CD14-positive monocyte (primary cell): ENCODE measurements around the gene SRD5A1. TPM values are rescaled to one million over a fixed set of nuclear protein-coding genes. Genes with fewer than 3 reads are reported as not detected.
A peak's percentile ranks its signal among the peaks of the same experiment; 100 is the strongest.

ENCODE experiments used
- DNase-seq, 3 donors: peaks; one replicate each; pipeline ENCODE4 v3.0.0-alpha.2; 2011 to 2022
- H2AFZ ChIP-seq: 2 replicates; pipeline ENCODE4 v1.6.0; 2012; ENCODE audit warnings: mild to moderate bottlenecking, low read depth, low read length, inconsistent platforms; ENCODE audit not compliant: insufficient read depth, poor library complexity, severe bottlenecking
- H3K27ac ChIP-seq, 2 donors: 1 replicate in 1 of 2; 2 replicates in 1 of 2; pipeline ENCODE4 v1.5.1; 2012 to 2013; ENCODE audit warnings: low read length in 2 of 2, control low read depth in 1 of 2, inconsistent platforms in 1 of 2, low read depth in 1 of 2, mild to moderate bottlenecking in 1 of 2
- H3K27me3 ChIP-seq, 2 donors: one replicate each; pipeline versions ENCODE4 v1.6.0 to v1.6.1; 2011 to 2013; ENCODE audit warnings: low read length in 2 of 2; ENCODE audit not compliant: control insufficient read depth in 2 of 2, insufficient read depth in 2 of 2
- H3K36me3 ChIP-seq, 2 donors: replicated peaks in 1 of 2; 1 replicate in 1 of 2; 2 replicates in 1 of 2; pipeline versions ENCODE4 v1.5.1 to v1.6.1; 2012 to 2013; ENCODE audit warnings: low read length in 2 of 2, control low read depth in 1 of 2, inconsistent platforms in 1 of 2, mild to moderate bottlenecking in 1 of 2; ENCODE audit not compliant: insufficient read depth in 2 of 2, control insufficient read depth in 1 of 2
- H3K4me1 ChIP-seq, 2 donors: 1 replicate in 1 of 2; 2 replicates in 1 of 2; pipeline versions ENCODE4 v1.5.1 to v1.6.1; 2012 to 2013; ENCODE audit warnings: low read length in 2 of 2, control low read depth in 1 of 2, inconsistent platforms in 1 of 2, mild to moderate bottlenecking in 1 of 2, moderate library complexity in 1 of 2; ENCODE audit not compliant: insufficient read depth in 2 of 2, control insufficient read depth in 1 of 2
- H3K4me2 ChIP-seq: replicated peaks from 2 replicates; pipeline ENCODE3; 2012; ENCODE audit warnings: low read length, moderate library complexity, mild to moderate bottlenecking; ENCODE audit not compliant: poor library complexity, severe bottlenecking; ENCODE audit errors: extremely low read depth
- H3K4me3 ChIP-seq, 3 experiments: fragments of 200-600 bp in 1 of 3; sonication (generic) in 1 of 3; replicated peaks in 1 of 3; 1 replicate in 2 of 3; 2 replicates in 1 of 3; pipeline ENCODE4 v1.5.1; 2011 to 2013; ENCODE audit warnings: low read length in 3 of 3, mild to moderate bottlenecking in 3 of 3, control low read depth in 2 of 3, low read depth in 2 of 3, inconsistent platforms in 1 of 3, moderate library complexity in 1 of 3
- H3K79me2 ChIP-seq: 2 replicates; pipeline ENCODE4 v1.6.0; 2012; ENCODE audit warnings: mild to moderate bottlenecking, control low read depth, inconsistent platforms, low read length, moderate library complexity; ENCODE audit not compliant: insufficient read depth
- H3K9ac ChIP-seq: 2 replicates; pipeline ENCODE4 v1.6.0; 2017; ENCODE audit warnings: low read length, mild to moderate bottlenecking; ENCODE audit not compliant: insufficient read depth, poor library complexity, severe bottlenecking
- H3K9me3 ChIP-seq, 2 donors: replicated peaks in 1 of 2; 1 replicate in 1 of 2; 2 replicates in 1 of 2; pipeline versions ENCODE4 v1.5.1 to v1.6.1; 2012 to 2013; ENCODE audit warnings: low read length in 2 of 2, control low read depth in 1 of 2; ENCODE audit not compliant: control insufficient read depth in 1 of 2, insufficient read depth in 1 of 2
- H4K20me1 ChIP-seq: 2 replicates; pipeline ENCODE4 v1.6.0; 2012; ENCODE audit warnings: mild to moderate bottlenecking, low read length, control low read depth, moderate library complexity; ENCODE audit not compliant: insufficient read depth
- H3K27ac Mint-ChIP-seq, 7 donors: one replicate each; pipeline ENCODE4 v1.8.0; 2020; ENCODE audit warnings: mild to moderate bottlenecking in 7 of 7, mixed read lengths in 7 of 7, moderate library complexity in 6 of 7, inconsistent platforms in 2 of 7
- H3K27me3 Mint-ChIP-seq, 3 donors: one replicate each; pipeline ENCODE4 v1.8.0; 2021 to 2022; ENCODE audit warnings: low read depth in 3 of 3, mild to moderate bottlenecking in 3 of 3, mixed read lengths in 3 of 3, moderate library complexity in 3 of 3, inconsistent platforms in 1 of 3
- H3K36me3 Mint-ChIP-seq, 2 donors: one replicate each; pipeline ENCODE4 v1.8.0; 2020; ENCODE audit warnings: mixed read lengths in 2 of 2, inconsistent platforms in 1 of 2, mild to moderate bottlenecking in 1 of 2
- H3K4me1 Mint-ChIP-seq: one replicate; pipeline ENCODE4 v1.8.0; 2020; ENCODE audit warnings: mild to moderate bottlenecking, mixed read lengths
- H3K4me3 Mint-ChIP-seq, 2 donors: one replicate each; pipeline ENCODE4 v1.8.0; 2020; ENCODE audit warnings: mild to moderate bottlenecking in 2 of 2, mixed read lengths in 2 of 2, moderate library complexity in 1 of 2
- H3K9me3 Mint-ChIP-seq, 7 donors: one replicate each; pipeline ENCODE4 v1.8.0; 2020 to 2022; ENCODE audit warnings: mixed read lengths in 7 of 7, mild to moderate bottlenecking in 6 of 7, moderate library complexity in 6 of 7, inconsistent platforms in 2 of 7
- CTCF ChIP-seq: fragments of 200-600 bp; IDR thresholded peaks from one replicate; pipeline ENCODE4 v1.8.0; 2022; ENCODE audit warnings: antibody characterized with exemption, mild to moderate bottlenecking
- WGBS: methylation state at CpG from one replicate; pipeline ENCODE4 v1.1.5; 2013; ENCODE audit warnings: missing lambda C conversion rate; ENCODE audit not compliant: insufficient coverage; 5-methylcytosine and 5-hydroxymethylcytosine counted together
- intact Hi-C, 2 donors: fragments of 100-400 bp; cut with micrococcal nuclease; formaldehyde crosslinking; loops; one replicate each; pipeline versions ENCODE4 v1.15.0 to v1.15.1; 2023
- polyA plus RNA-seq, 3 donors: library from polyadenylated mRNA; depleted of rRNA in 1 of 3; unstranded in 2 of 3; stranded (reverse) in 1 of 3; fragments of 300-500 nt in 2 of 3; fragments of >200 nt in 1 of 3; fragmentation: Illumina TruSeq in 2 of 3; gene quantifications; 1 replicate in 2 of 3; 2 replicates in 1 of 3; pipeline ENCODE4 v1.2.3, GENCODE V29; 2012 to 2021

SRD5A1 gene
- polyA plus RNA-seq, 3 donors: 21.2 to 34.7 (median 26.0) TPM

GRCh38 chr5:6718161-6718681 is 85.0 kb downstream of the SRD5A1 start:
- no peak overlapping the region for H3K4me3 Mint-ChIP-seq
- peak overlapping the region in 1 of 7 donors; percentile 26 for H3K27ac Mint-ChIP-seq
- H3K4me1 Mint-ChIP-seq: peaks cover 80% of the 10 kb centered on the region
- peaks cover 87% of the 10 kb centered on the region for H3K79me2 ChIP-seq
- no peak overlapping the region for H2AFZ ChIP-seq
- H3K27me3 Mint-ChIP-seq: no peaks in the 10 kb centered on the region
- H3K4me3 ChIP-seq: no peak overlapping the region
- no peak overlapping the region for H3K4me2 ChIP-seq
- TF ChIP-seq CTCF: no peak
- H3K9me3 Mint-ChIP-seq: no peaks in the 10 kb centered on the region
- H3K4me1 ChIP-seq: peaks cover 62 to 66% of the 10 kb centered on the region in 2 donors
- peaks cover 0 to 11% of the 10 kb centered on the region in 2 donors for H3K36me3 ChIP-seq
- H3K9me3 ChIP-seq: no peaks in the 10 kb centered on the region
- WGBS: 94% methylated on average over 7 of the region's 14 CpGs
- intact Hi-C loops: no loop called here
- no peak overlapping the region for H3K9ac ChIP-seq
- H3K27me3 ChIP-seq: no peaks in the 10 kb centered on the region
- no peak for DNase-seq
- peaks cover 82% of the 10 kb centered on the region for H4K20me1 ChIP-seq
- H3K27ac ChIP-seq: no peak overlapping the region
- H3K36me3 Mint-ChIP-seq: peaks cover 18 to 31% of the 10 kb centered on the region in 2 donors

GRCh38 chr5:6718718-6719117 is 85.5 kb downstream of the SRD5A1 start:
- Mint-ChIP-seq H3K27me3 (no peaks in the 10 kb centered on the region), H3K9me3 (no peaks in the 10 kb centered on the region), H3K36me3 (peaks cover 23 to 36% of the 10 kb centered on the region in 2 donors), H3K4me3 (no peak overlapping the region), H3K27ac (peak overlapping the region in 2 of 7 donors; percentile 48 to 62), H3K4me1 (peaks cover 85% of the 10 kb centered on the region)
- Histone ChIP-seq H3K4me3 (no peak overlapping the region), H3K9me3 (no peaks in the 10 kb centered on the region), H3K4me1 (peaks cover 63 to 69% of the 10 kb centered on the region in 2 donors), H3K27me3 (no peaks in the 10 kb centered on the region), H3K9ac (no peak overlapping the region), H3K4me2 (no peak overlapping the region), H3K27ac (no peak overlapping the region), H2AFZ (no peak overlapping the region), H4K20me1 (peaks cover 87% of the 10 kb centered on the region), H3K36me3 (peaks cover 0 to 11% of the 10 kb centered on the region in 2 donors), H3K79me2 (peaks cover 92% of the 10 kb centered on the region)
- no peak for DNase-seq
- TF ChIP-seq CTCF: no peak
- WGBS: 94% methylated on average over 3 of the region's 5 CpGs
- intact Hi-C loops: no loop called here
